K562 (cell line): Measurements from ENCODE around the gene C19orf85. TPM values are rescaled to one million over a fixed set of nuclear protein-coding genes. Genes with fewer than 3 reads are reported as not detected.

ENCODE experiments used
- CXXC5 ChIP-seq: fragments of 250-450 bp; sonication (Bioruptor Pico); IDR thresholded peaks from 2 replicates; pipeline ENCODE4 v1.8.0; 2022; ENCODE audit warnings: inconsistent platforms, mild to moderate bottlenecking, moderate library complexity
- MAZ ChIP-seq, 2 experiments: fragments of 450-650 bp in 1 of 2; sonication (generic) in 1 of 2; formaldehyde crosslinking; IDR thresholded peaks in 1 of 2; conservative IDR thresholded peaks in 1 of 2; 2 replicates each; pipeline versions ENCODE4 v1.4.0 to v1.5.0; 2020; ENCODE audit warnings: mild to moderate bottlenecking in 1 of 2, missing genetic modification reagents in 1 of 2
- TBP ChIP-seq: optimal IDR thresholded peaks from 2 replicates; pipeline ENCODE3; 2011; ENCODE audit warnings: low read depth, low read length, improper control_type of control experiment
- ZNF253 ChIP-seq: fragments of 250-450 bp; sonication (Bioruptor Pico); conservative IDR thresholded peaks from 2 replicates; pipeline ENCODE4 v1.6.1; 2021; ENCODE audit warnings: mild to moderate bottlenecking
- ZNF324 ChIP-seq: fragments of 250-450 bp; sonication (Bioruptor Pico); IDR thresholded peaks from 2 replicates; pipeline ENCODE4 v1.4.0; 2020; ENCODE audit warnings: mild to moderate bottlenecking
- ZNF707 ChIP-seq: fragments of 250-450 bp; sonication (Bioruptor Pico); conservative IDR thresholded peaks from 2 replicates; pipeline ENCODE4 v1.8.0; 2022; ENCODE audit warnings: inconsistent platforms, mild to moderate bottlenecking, moderate library complexity
- polyA plus RNA-seq, 8 experiments: library from polyadenylated mRNA; depleted of rRNA in 4 of 8; stranded (reverse) in 5 of 8; unstranded in 3 of 8; fragments of >200 nt; fragmentation: Nextera tagmentation in 2 of 8; fragmentation: Illumina TruSeq in 1 of 8; extraction: Ambion mirVana in 2 of 8; extraction: Trizol in 1 of 8; gene quantifications; 2 replicates each; pipeline versions ENCODE4 v1.2.1 to v1.2.3, GENCODE V29; 2011 to 2014; ENCODE audit warnings: inconsistent platforms in 1 of 8, missing spikeins in 1 of 8
- total RNA-seq, 7 experiments: library from RNA; depleted of rRNA in 6 of 7; stranded (reverse); fragments of >200 nt in 6 of 7; fragmentation: Illumina TruSeq in 2 of 7; extraction: Trizol in 2 of 7; gene quantifications; 2 replicates each; pipeline versions ENCODE4 v1.2.1 to v1.2.3, GENCODE V29; 2011 to 2021; ENCODE audit warnings: low replicate concordance in 1 of 7
- TF ChIP-seq, protein P1 (sequence below): sonication (generic); formaldehyde crosslinking; IDR thresholded peaks from 2 replicates; pipeline ENCODE4 v1.8.1; 2023; ENCODE audit warnings: mild to moderate bottlenecking, missing genetic modification reagents
- TF ChIP-seq, protein P2 (sequence below), 2 experiments: fragments of 200-800 bp in 1 of 2; sonication (Bioruptor generic) in 1 of 2; sonication (generic) in 1 of 2; formaldehyde crosslinking in 1 of 2; IDR thresholded peaks in 1 of 2; conservative IDR thresholded peaks in 1 of 2; 2 replicates each; pipeline versions ENCODE4 v1.5.0 to v1.6.1; 2016 to 2020; ENCODE audit warnings: missing compliant biosample characterization in 1 of 2, missing genetic modification characterization in 1 of 2, missing genetic modification reagents in 1 of 2
- TF ChIP-seq, protein P3 (sequence below): fragments of 450-650 bp; IDR thresholded peaks from 2 replicates; pipeline ENCODE4 v1.6.1; 2018; ENCODE audit not compliant: partially characterized antibody
- TF ChIP-seq, protein P4 (sequence below), 2 experiments: IDR thresholded peaks in 1 of 2; conservative IDR thresholded peaks in 1 of 2; 2 replicates each; pipeline ENCODE4 v1.6.1; 2016; ENCODE audit warnings: low read depth in 2 of 2, mild to moderate bottlenecking in 1 of 2, missing compliant biosample characterization in 1 of 2, missing genetic modification characterization in 1 of 2, moderate library complexity in 1 of 2

C19orf85 gene
- total and polyA plus RNA-seq, 9 of the 15 experiments (the other 6 are each of a cell fraction or from before 2014, with no cell fraction given): not detected

DNA sequence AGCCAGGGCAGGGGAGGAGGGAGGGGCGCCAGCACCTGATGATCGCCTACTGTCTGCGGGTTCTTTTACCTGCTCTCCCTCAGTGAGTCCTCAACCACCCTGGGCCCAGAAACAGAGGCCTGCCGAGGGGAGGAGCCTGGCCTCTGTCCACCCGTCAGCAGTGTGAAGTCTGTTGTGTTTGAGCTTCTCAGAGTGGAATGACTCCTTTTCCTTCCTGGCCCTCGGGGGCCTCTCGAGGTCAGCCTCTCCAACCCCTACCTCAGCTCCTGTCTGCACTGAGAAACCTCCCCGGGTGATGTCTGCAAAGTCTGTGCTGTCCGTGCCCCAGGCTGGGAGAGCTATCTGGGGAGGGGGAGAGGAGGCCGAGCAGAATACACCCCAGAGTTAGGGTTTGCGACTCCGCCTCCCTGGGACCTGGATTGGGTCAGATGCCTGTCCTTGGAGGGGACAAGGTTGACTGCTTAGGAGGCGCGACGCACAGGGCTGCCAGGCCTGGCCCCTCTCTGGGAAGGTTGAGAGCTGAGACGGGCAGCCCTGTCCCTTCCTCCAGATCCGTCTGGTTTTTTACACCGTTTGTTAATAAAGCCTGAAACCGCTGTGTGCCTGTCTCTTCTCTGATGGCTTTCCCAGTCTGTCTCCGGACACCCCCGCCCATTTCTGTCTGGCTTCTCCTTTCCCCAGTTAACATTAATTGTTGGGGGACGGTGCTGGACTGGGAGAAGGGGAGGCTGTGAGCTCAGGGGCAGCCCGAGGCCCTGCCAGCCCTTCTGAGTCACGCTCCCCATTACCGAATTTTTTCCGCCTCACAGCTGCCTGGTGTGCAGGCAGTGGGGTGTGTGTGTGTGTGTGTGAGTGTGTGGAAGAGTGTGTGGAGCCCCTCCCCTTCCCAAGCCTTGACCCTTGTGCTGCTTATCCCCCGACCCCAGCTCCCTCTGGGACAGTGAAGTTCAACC is 22.7 kb upstream of the C19orf85 start (continued):
- TF ChIP-seq, protein P1, sequence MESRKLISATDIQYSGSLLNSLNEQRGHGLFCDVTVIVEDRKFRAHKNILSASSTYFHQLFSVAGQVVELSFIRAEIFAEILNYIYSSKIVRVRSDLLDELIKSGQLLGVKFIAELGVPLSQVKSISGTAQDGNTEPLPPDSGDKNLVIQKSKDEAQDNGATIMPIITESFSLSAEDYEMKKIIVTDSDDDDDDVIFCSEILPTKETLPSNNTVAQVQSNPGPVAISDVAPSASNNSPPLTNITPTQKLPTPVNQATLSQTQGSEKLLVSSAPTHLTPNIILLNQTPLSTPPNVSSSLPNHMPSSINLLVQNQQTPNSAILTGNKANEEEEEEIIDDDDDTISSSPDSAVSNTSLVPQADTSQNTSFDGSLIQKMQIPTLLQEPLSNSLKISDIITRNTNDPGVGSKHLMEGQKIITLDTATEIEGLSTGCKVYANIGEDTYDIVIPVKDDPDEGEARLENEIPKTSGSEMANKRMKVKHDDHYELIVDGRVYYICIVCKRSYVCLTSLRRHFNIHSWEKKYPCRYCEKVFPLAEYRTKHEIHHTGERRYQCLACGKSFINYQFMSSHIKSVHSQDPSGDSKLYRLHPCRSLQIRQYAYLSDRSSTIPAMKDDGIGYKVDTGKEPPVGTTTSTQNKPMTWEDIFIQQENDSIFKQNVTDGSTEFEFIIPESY (CRISPR knock-in tag): no peak
- TF ChIP-seq ZNF707 (CRISPR knock-in tag) (no peak), ZNF253 (CRISPR knock-in tag) (no peak), MAZ (CRISPR knock-in tag; conservative IDR thresholded peaks at IDR 0.05 in 1 of 2, IDR thresholded peaks at IDR 0.05 in 1 of 2) (peak in 1 of 2 experiments; percentile 52; a peak in 2 of 4 replicates), TBP (no peak), CXXC5 (CRISPR knock-in tag) (peak; percentile 8; the same call in 1 of the 2 replicates), ZNF324 (CRISPR knock-in tag) (no peak)
- TF ChIP-seq, protein P2, sequence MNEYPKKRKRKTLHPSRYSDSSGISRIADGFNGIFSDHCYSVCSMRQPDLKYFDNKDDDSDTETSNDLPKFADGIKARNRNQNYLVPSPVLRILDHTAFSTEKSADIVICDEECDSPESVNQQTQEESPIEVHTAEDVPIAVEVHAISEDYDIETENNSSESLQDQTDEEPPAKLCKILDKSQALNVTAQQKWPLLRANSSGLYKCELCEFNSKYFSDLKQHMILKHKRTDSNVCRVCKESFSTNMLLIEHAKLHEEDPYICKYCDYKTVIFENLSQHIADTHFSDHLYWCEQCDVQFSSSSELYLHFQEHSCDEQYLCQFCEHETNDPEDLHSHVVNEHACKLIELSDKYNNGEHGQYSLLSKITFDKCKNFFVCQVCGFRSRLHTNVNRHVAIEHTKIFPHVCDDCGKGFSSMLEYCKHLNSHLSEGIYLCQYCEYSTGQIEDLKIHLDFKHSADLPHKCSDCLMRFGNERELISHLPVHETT (CRISPR knock-in tag; conservative IDR thresholded peaks at IDR 0.05 in 1 of 2, IDR thresholded peaks at IDR 0.05 in 1 of 2): 0 out of 4 replicates have a peak, but pooled peaks of 1 of the 2 experiments have one; percentile 57
- TF ChIP-seq, protein P3, sequence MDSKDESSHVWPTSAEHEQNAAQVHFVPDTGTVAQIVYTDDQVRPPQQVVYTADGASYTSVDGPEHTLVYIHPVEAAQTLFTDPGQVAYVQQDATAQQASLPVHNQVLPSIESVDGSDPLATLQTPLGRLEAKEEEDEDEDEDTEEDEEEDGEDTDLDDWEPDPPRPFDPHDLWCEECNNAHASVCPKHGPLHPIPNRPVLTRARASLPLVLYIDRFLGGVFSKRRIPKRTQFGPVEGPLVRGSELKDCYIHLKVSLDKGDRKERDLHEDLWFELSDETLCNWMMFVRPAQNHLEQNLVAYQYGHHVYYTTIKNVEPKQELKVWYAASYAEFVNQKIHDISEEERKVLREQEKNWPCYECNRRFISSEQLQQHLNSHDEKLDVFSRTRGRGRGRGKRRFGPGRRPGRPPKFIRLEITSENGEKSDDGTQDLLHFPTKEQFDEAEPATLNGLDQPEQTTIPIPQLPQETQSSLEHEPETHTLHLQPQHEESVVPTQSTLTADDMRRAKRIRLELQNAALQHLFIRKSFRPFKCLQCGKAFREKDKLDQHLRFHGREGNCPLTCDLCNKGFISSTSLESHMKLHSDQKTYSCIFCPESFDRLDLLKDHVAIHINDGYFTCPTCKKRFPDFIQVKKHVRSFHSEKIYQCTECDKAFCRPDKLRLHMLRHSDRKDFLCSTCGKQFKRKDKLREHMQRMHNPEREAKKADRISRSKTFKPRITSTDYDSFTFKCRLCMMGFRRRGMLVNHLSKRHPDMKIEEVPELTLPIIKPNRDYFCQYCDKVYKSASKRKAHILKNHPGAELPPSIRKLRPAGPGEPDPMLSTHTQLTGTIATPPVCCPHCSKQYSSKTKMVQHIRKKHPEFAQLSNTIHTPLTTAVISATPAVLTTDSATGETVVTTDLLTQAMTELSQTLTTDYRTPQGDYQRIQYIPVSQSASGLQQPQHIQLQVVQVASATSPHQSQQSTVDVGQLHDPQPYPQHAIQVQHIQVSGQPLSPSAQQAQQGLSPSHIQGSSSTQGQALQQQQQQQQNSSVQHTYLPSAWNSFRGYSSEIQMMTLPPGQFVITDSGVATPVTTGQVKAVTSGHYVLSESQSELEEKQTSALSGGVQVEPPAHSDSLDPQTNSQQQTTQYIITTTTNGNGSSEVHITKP: peak; percentile 11
- TF ChIP-seq, protein P4, sequence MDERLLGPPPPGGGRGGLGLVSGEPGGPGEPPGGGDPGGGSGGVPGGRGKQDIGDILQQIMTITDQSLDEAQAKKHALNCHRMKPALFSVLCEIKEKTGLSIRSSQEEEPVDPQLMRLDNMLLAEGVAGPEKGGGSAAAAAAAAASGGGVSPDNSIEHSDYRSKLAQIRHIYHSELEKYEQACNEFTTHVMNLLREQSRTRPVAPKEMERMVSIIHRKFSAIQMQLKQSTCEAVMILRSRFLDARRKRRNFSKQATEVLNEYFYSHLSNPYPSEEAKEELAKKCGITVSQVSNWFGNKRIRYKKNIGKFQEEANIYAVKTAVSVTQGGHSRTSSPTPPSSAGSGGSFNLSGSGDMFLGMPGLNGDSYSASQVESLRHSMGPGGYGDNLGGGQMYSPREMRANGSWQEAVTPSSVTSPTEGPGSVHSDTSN (CRISPR knock-in tag; IDR thresholded peaks at IDR 0.05; ENCODE audit: low read depth): no peak
- TF ChIP-seq, protein P4 (tag; conservative IDR thresholded peaks at IDR 0.05; ENCODE audit: low read depth): no peak
